ENCODE measurements around the gene KCNS1. TPM values are rescaled to one million over a fixed set of nuclear protein-coding genes. Genes with fewer than 3 reads are reported as not detected.

KCNS1 gene
- total and polyA plus RNA-seq, 2 experiments from 2014 or later, result 0.37 to 3.2 TPM

- TF ChIP-seq, protein P1, sequence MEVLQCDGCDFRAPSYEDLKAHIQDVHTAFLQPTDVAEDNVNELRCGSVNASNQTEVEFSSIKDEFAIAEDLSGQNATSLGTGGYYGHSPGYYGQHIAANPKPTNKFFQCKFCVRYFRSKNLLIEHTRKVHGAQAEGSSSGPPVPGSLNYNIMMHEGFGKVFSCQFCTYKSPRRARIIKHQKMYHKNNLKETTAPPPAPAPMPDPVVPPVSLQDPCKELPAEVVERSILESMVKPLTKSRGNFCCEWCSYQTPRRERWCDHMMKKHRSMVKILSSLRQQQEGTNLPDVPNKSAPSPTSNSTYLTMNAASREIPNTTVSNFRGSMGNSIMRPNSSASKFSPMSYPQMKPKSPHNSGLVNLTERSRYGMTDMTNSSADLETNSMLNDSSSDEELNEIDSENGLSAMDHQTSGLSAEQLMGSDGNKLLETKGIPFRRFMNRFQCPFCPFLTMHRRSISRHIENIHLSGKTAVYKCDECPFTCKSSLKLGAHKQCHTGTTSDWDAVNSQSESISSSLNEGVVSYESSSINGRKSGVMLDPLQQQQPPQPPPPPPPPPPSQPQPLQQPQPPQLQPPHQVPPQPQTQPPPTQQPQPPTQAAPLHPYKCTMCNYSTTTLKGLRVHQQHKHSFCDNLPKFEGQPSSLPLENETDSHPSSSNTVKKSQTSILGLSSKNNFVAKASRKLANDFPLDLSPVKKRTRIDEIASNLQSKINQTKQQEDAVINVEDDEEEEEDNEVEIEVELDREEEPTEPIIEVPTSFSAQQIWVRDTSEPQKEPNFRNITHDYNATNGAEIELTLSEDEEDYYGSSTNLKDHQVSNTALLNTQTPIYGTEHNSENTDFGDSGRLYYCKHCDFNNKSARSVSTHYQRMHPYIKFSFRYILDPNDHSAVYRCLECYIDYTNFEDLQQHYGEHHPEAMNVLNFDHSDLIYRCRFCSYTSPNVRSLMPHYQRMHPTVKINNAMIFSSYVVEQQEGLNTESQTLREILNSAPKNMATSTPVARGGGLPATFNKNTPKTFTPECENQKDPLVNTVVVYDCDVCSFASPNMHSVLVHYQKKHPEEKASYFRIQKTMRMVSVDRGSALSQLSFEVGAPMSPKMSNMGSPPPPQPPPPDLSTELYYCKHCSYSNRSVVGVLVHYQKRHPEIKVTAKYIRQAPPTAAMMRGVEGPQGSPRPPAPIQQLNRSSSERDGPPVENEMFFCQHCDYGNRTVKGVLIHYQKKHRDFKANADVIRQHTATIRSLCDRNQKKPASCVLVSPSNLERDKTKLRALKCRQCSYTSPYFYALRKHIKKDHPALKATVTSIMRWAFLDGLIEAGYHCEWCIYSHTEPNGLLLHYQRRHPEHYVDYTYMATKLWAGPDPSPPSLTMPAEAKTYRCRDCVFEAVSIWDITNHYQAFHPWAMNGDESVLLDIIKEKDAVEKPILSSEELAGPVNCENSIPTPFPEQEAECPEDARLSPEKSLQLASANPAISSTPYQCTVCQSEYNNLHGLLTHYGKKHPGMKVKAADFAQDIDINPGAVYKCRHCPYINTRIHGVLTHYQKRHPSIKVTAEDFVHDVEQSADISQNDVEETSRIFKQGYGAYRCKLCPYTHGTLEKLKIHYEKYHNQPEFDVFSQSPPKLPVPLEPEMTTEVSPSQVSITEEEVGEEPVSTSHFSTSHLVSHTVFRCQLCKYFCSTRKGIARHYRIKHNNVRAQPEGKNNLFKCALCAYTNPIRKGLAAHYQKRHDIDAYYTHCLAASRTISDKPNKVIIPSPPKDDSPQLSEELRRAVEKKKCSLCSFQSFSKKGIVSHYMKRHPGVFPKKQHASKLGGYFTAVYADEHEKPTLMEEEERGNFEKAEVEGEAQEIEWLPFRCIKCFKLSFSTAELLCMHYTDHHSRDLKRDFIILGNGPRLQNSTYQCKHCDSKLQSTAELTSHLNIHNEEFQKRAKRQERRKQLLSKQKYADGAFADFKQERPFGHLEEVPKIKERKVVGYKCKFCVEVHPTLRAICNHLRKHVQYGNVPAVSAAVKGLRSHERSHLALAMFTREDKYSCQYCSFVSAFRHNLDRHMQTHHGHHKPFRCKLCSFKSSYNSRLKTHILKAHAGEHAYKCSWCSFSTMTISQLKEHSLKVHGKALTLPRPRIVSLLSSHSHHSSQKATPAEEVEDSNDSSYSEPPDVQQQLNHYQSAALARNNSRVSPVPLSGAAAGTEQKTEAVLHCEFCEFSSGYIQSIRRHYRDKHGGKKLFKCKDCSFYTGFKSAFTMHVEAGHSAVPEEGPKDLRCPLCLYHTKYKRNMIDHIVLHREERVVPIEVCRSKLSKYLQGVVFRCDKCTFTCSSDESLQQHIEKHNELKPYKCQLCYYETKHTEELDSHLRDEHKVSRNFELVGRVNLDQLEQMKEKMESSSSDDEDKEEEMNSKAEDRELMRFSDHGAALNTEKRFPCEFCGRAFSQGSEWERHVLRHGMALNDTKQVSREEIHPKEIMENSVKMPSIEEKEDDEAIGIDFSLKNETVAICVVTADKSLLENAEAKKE (CRISPR knock-in tag; IDR thresholded peaks at IDR 0.05), result no peak
- TF ChIP-seq ZNF114 (CRISPR knock-in tag; IDR thresholded peaks at IDR 0.05) (no peak), JUNB (IDR thresholded peaks at IDR 0.05; ENCODE audit: unreplicated experiment) (no peak), ZNF331 (CRISPR knock-in tag; IDR thresholded peaks at IDR 0.05; ENCODE audit: low read depth) (no peak)
- TF ChIP-seq, protein P2, sequence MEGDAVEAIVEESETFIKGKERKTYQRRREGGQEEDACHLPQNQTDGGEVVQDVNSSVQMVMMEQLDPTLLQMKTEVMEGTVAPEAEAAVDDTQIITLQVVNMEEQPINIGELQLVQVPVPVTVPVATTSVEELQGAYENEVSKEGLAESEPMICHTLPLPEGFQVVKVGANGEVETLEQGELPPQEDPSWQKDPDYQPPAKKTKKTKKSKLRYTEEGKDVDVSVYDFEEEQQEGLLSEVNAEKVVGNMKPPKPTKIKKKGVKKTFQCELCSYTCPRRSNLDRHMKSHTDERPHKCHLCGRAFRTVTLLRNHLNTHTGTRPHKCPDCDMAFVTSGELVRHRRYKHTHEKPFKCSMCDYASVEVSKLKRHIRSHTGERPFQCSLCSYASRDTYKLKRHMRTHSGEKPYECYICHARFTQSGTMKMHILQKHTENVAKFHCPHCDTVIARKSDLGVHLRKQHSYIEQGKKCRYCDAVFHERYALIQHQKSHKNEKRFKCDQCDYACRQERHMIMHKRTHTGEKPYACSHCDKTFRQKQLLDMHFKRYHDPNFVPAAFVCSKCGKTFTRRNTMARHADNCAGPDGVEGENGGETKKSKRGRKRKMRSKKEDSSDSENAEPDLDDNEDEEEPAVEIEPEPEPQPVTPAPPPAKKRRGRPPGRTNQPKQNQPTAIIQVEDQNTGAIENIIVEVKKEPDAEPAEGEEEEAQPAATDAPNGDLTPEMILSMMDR (conservative IDR thresholded peaks at IDR 0.05; ENCODE audit: low read depth in 2 of 2), result no peak
Measured at GRCh38 chr20:45149062-45149461, 48.1 kb upstream of the KCNS1 start (continued).

DNA sequence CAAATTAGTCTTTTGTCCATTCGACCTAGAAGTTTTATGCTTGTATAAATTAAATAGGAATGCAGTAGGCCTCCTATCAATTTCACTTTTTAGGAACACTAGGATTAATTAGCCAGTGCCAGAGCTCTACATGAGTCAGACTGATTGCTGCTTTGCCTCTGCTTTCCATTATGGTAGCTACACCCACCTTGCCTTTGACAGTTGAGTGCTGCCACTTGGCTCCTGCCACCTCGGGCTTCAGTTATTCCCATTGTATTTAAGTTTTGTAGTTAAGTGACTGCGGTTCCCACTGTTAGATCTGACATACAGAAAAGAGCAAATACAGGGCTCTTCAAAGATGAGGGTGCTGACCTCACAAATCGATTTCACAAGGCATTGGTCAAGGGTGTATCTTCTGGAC is 39.9 kb upstream of the KCNS1 start:
- no peaks in the 10 kb centered on the region for H3K27me3 Mint-ChIP-seq (ENCODE audit: insufficient read depth, low read depth, poor library complexity)
- H3K4me1 ChIP-seq (ENCODE audit: insufficient read depth), result no peaks in the 10 kb centered on the region
- H3K4me3 ChIP-seq, result no peak overlapping the region
- no peaks in the 10 kb centered on the region for H3K27me3 ChIP-seq (ENCODE audit: insufficient read depth)
- no peaks in the 10 kb centered on the region for H3K36me3 ChIP-seq (ENCODE audit: insufficient read depth)
- H3K4me3 Mint-ChIP-seq, result no peak overlapping the region
- H3K4me2 ChIP-seq, result no peak overlapping the region
- peaks cover 10% of the 10 kb centered on the region; the same call in 1 of the 2 replicates for H3K9me2 ChIP-seq (ENCODE audit: insufficient read depth)
- H3K9me3 Mint-ChIP-seq, result no peaks in the 10 kb centered on the region
- no peaks in the 10 kb centered on the region for H3K36me3 Mint-ChIP-seq (ENCODE audit: low read depth)
- H3K27ac Mint-ChIP-seq, result no peak overlapping the region
- no peak for ATAC-seq
- no peak overlapping the region for H2AFZ ChIP-seq
- no peaks in the 10 kb centered on the region for H3K4me1 Mint-ChIP-seq
- no peaks in the 10 kb centered on the region for H4K20me1 ChIP-seq (replicated peaks; ENCODE audit: insufficient read depth)
- no peak overlapping the region for H3K27ac ChIP-seq (ENCODE audit: low read depth)
- no peaks in the 10 kb centered on the region for H3F3A ChIP-seq (replicated peaks; ENCODE audit: low read depth)
- H3K79me2 ChIP-seq (replicated peaks; ENCODE audit: insufficient read depth), result no peaks in the 10 kb centered on the region
- no peak for DNase-seq (ENCODE audit: low spot score)
- TF ChIP-seq, protein P2 (conservative IDR thresholded peaks at IDR 0.05; ENCODE audit: low read depth in 2 of 2), result no peak
- TF ChIP-seq REST (IDR thresholded peaks at IDR 0.05; ENCODE audit: unreplicated experiment) (no peak), NANOG (IDR thresholded peaks at IDR 0.05; ENCODE audit: borderline replicate concordance) (no peak), POLR2AphosphoS5 (IDR thresholded peaks at IDR 0.05; ENCODE audit: low read depth) (no peak), JUNB (IDR thresholded peaks at IDR 0.05; ENCODE audit: unreplicated experiment) (no peak)
- TF ChIP-seq, protein P3, sequence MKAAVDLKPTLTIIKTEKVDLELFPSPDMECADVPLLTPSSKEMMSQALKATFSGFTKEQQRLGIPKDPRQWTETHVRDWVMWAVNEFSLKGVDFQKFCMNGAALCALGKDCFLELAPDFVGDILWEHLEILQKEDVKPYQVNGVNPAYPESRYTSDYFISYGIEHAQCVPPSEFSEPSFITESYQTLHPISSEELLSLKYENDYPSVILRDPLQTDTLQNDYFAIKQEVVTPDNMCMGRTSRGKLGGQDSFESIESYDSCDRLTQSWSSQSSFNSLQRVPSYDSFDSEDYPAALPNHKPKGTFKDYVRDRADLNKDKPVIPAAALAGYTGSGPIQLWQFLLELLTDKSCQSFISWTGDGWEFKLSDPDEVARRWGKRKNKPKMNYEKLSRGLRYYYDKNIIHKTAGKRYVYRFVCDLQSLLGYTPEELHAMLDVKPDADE (IDR thresholded peaks at IDR 0.05), result no peak

Data from GM23338 (cell line).